Common myeloid progenitor, CD34-positive (primary cell): ENCODE measurements around the gene CC2D1A.

Experiments
- CTCF ChIA-PET: fragments of 350-600 bp; sonication (Branson Sonifier 250); formaldehyde crosslinking; loops from one replicate; lab custom pipeline; 2021; ENCODE audit warnings: antibody characterized with exemption; lab: Charles Lee
- POLR2A ChIA-PET: fragments of 350-600 bp; sonication (Branson Sonifier 250); formaldehyde crosslinking; loops from one replicate; lab custom pipeline; 2021; ENCODE audit warnings: antibody characterized with exemption; lab: Charles Lee
- DNase-seq, 3 donors: peaks; one replicate each; pipeline versions ENCODE4 v3.0.0 to v3.0.0-alpha.2; 2013
- H3K27ac ChIP-seq, 2 experiments: 1 replicate in 1 of 2; 2 replicates in 1 of 2; pipeline ENCODE4 v1.7.0; 2013; ENCODE audit warnings: inconsistent platforms in 2 of 2, low read length in 2 of 2, mild to moderate bottlenecking in 2 of 2, low read depth in 1 of 2, moderate library complexity in 1 of 2; ENCODE audit not compliant: severe bottlenecking in 2 of 2, insufficient read depth in 1 of 2, poor library complexity in 1 of 2
- H3K27me3 ChIP-seq, 5 experiments: replicated peaks in 2 of 5; 1 replicate in 3 of 5; 2 replicates in 2 of 5; pipeline versions ENCODE4 v1.6.1 to v1.7.0; 2013; ENCODE audit warnings: low read length in 4 of 5, mild to moderate bottlenecking in 2 of 5, moderate library complexity in 2 of 5, inconsistent platforms in 1 of 5; ENCODE audit not compliant: insufficient read depth in 5 of 5, control insufficient read depth in 4 of 5
- H3K36me3 ChIP-seq, 4 experiments: 1 replicate in 2 of 4; 2 replicates in 2 of 4; pipeline versions ENCODE4 v1.6.1 to v1.7.0; 2013; ENCODE audit warnings: low read length in 3 of 4, control low read depth in 1 of 4, mild to moderate bottlenecking in 1 of 4; ENCODE audit not compliant: control insufficient read depth in 4 of 4, insufficient read depth in 4 of 4
- H3K4me1 ChIP-seq, 4 experiments: 1 replicate in 3 of 4; 2 replicates in 1 of 4; pipeline versions ENCODE4 v1.6.1 to v1.7.1; 2013; ENCODE audit warnings: low read length in 3 of 4, mild to moderate bottlenecking in 3 of 4, control low read depth in 1 of 4, inconsistent platforms in 1 of 4, moderate library complexity in 1 of 4; ENCODE audit not compliant: control insufficient read depth in 4 of 4, insufficient read depth in 4 of 4; ENCODE audit errors: control extremely low read depth in 1 of 4
- H3K4me3 ChIP-seq, 7 experiments: 1 replicate in 4 of 7; 2 replicates in 3 of 7; pipeline versions ENCODE4 v1.5.1 to v1.7.0; 2013; ENCODE audit warnings: mild to moderate bottlenecking in 7 of 7, low read length in 6 of 7, moderate library complexity in 6 of 7, inconsistent platforms in 2 of 7, low read depth in 2 of 7, control low read depth in 1 of 7; ENCODE audit not compliant: insufficient read depth in 4 of 7, control insufficient read depth in 1 of 7; ENCODE audit errors: extremely low read depth in 1 of 7
- H3K9me3 ChIP-seq, 5 experiments: 1 replicate in 4 of 5; 2 replicates in 1 of 5; pipeline versions ENCODE4 v1.6.1 to v1.7.1; 2013; ENCODE audit warnings: low read length in 4 of 5, mild to moderate bottlenecking in 2 of 5, inconsistent platforms in 1 of 5, low read depth in 1 of 5, moderate library complexity in 1 of 5; ENCODE audit not compliant: control insufficient read depth in 4 of 5, insufficient read depth in 2 of 5; ENCODE audit errors: control extremely low read depth in 1 of 5
- WGBS: methylation state at CpG from one replicate; pipeline ENCODE4 v1.1.5; 2013; ENCODE audit not compliant: insufficient coverage; 5-methylcytosine and 5-hydroxymethylcytosine counted together

The CC2D1A gene

GRCh38 chr19:13962699-13963602 lies 57.0 kb downstream of the CC2D1A start:
- H3K36me3 ChIP-seq = peaks cover 4 to 83% (median 57%) of the 10 kb centered on the region in 4 experiments

GRCh38 chr19:13963603-13964105 lies 57.7 kb downstream of the CC2D1A start:
- POLR2A ChIA-PET = no interaction called here
- no peaks in the 10 kb centered on the region for H3K4me1 ChIP-seq
- H3K4me3 ChIP-seq = no peak overlapping the region
- peaks cover 7 to 83% (median 57%) of the 10 kb centered on the region in 4 experiments for H3K36me3 ChIP-seq
- CTCF ChIA-PET = no interaction called here
- no peak overlapping the region for H3K27ac ChIP-seq
- WGBS = 93% methylated on average over 27 of the region's 48 CpGs
- H3K9me3 ChIP-seq = no peaks in the 10 kb centered on the region
- no peak for DNase-seq
- H3K27me3 ChIP-seq = no peaks in the 10 kb centered on the region

More at GRCh38 chr19:13962699-13963602, 57.0 kb downstream of the CC2D1A start:
- DNase-seq = no peak
- no peak overlapping the region for H3K27ac ChIP-seq
- no peaks in the 10 kb centered on the region for H3K27me3 ChIP-seq
- ChIA-PET CTCF (interaction anchor here (1.7 kb wide), 1 partner anchor 10 kb away, joined by 6 read pairs; the partner anchor contains the start of gene DCAF15), POLR2A (interaction anchor here (0.6 kb wide), 1 partner anchor 41 kb away, joined by 3 read pairs; no protein-coding TSS in a partner anchor)
- H3K9me3 ChIP-seq = no peaks in the 10 kb centered on the region
- no peak overlapping the region for H3K4me3 ChIP-seq
- no peaks in the 10 kb centered on the region for H3K4me1 ChIP-seq
- WGBS = 96% methylated on average over 73 of the region's 89 CpGs

DNA sequence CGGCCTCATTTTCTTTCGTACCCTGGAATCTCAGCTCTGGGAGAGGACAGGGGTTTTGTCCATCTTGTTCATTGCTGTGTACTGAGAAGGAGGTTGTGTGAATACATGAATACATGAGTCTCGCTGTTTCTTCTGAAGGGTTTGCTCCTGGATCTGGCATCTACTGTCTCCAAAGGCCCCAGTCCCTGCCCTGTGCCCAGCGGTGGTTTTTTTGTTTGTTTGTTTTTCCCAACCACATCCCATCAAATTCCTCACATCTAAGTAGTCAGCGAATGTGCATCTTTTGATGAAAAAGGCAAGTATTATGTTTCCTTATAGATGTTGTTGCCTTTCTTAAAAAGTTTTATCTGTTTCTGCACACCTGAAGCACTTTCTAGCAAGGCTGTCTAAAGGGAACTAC lies 58.8 kb downstream of the CC2D1A start:
- Histone ChIP-seq H3K4me1 (no peaks in the 10 kb centered on the region), H3K36me3 (peaks cover 9 to 84% (median 56%) of the 10 kb centered on the region in 4 experiments), H3K9me3 (no peaks in the 10 kb centered on the region), H3K4me3 (no peak overlapping the region), H3K27ac (no peak overlapping the region), H3K27me3 (no peaks in the 10 kb centered on the region)
- POLR2A ChIA-PET = no interaction called here
- 100% methylated on average over 2 of the region's 5 CpGs for WGBS
- CTCF ChIA-PET = interaction anchor here (0.9 kb wide), 1 partner anchor 13 kb away, joined by 3 read pairs; no protein-coding TSS in a partner anchor
- no peak for DNase-seq

DNA sequence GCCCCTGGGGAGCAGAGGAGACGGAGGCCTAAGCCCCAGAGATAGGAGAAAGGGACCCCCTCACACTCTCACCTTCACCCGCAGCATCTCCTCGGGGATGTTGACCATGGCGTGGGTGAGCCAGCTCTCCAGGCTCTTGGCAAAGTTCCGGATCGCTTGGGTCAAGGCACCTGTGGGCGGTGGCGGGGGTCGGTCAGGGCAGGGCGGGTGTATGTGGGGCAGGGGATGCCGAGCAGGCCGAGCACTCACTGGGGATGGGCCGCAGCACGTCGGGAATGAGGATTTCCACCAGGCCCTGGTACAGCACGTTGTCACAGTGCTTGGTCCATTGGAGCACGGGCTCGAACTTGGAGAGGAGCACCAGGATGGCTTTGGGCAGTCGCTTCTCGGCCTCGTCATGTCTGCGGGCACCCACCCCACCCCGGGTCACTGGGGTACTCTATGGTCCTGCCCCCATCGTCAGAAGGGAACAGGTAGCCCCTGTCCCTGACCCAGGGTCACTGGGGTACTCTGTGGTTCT lies 59.4 kb downstream of the CC2D1A start:
- no peaks in the 10 kb centered on the region for H3K9me3 ChIP-seq
- H3K4me3 ChIP-seq = no peak overlapping the region
- ChIA-PET POLR2A (no interaction called here), CTCF (no interaction called here)
- 94% methylated on average over 19 of the region's 24 CpGs for WGBS
- H3K4me1 ChIP-seq = no peaks in the 10 kb centered on the region
- no peaks in the 10 kb centered on the region for H3K27me3 ChIP-seq
- H3K36me3 ChIP-seq = peaks cover 11 to 82% (median 57%) of the 10 kb centered on the region in 4 experiments
- DNase-seq = no peak
- no peak overlapping the region for H3K27ac ChIP-seq

GRCh38 chr19:13965926-13966683 lies 60.1 kb downstream of the CC2D1A start:
- no peaks in the 10 kb centered on the region for H3K4me1 ChIP-seq
- no peak for DNase-seq
- ChIA-PET POLR2A (no interaction called here), CTCF (no interaction called here)
- H3K27ac ChIP-seq = peak overlapping the region in 1 of 2 experiments; percentile 25
- no peaks in the 10 kb centered on the region for H3K9me3 ChIP-seq
- H3K4me3 ChIP-seq = no peak overlapping the region
- H3K36me3 ChIP-seq = peaks cover 11 to 76% (median 53%) of the 10 kb centered on the region in 4 experiments
- 97% methylated on average over 18 of the region's 20 CpGs for WGBS
- H3K27me3 ChIP-seq = no peaks in the 10 kb centered on the region

- no peaks in the 10 kb centered on the region for H3K9me3 ChIP-seq
- ChIA-PET POLR2A (no interaction called here), CTCF (no interaction called here)
- no peak overlapping the region for H3K27ac ChIP-seq
- peaks cover 11 to 72% (median 55%) of the 10 kb centered on the region in 4 experiments for H3K36me3 ChIP-seq
- no peak overlapping the region for H3K4me3 ChIP-seq
- DNase-seq = no peak
- no peaks in the 10 kb centered on the region for H3K27me3 ChIP-seq
- WGBS = 98% methylated on average over 14 of the region's 14 CpGs
- H3K4me1 ChIP-seq = no peaks in the 10 kb centered on the region
Observed at GRCh38 chr19:13966684-13967128, 60.7 kb downstream of the CC2D1A start.
